Prostate gland (tissue), 2 donors: Measurements from ENCODE around the gene CHIT1.

Experiments
- CTCF ChIP-seq, 4 experiments: fragments of 200-600 bp in 2 of 4; fragments of 450-650 bp in 2 of 4; sonication (generic) in 2 of 4; IDR thresholded peaks; 1 replicate in 3 of 4; 2 replicates in 1 of 4; pipeline ENCODE4 v1.5.1; 2016 to 2019; ENCODE audit warnings: antibody characterized with exemption in 4 of 4, mild to moderate bottlenecking in 2 of 4, moderate library complexity in 2 of 4
- POLR2A ChIP-seq: fragments of 450-650 bp; IDR thresholded peaks from one replicate; pipeline ENCODE4 v1.6.1; 2016; ENCODE audit warnings: antibody characterized with exemption, mild to moderate bottlenecking

DNA sequence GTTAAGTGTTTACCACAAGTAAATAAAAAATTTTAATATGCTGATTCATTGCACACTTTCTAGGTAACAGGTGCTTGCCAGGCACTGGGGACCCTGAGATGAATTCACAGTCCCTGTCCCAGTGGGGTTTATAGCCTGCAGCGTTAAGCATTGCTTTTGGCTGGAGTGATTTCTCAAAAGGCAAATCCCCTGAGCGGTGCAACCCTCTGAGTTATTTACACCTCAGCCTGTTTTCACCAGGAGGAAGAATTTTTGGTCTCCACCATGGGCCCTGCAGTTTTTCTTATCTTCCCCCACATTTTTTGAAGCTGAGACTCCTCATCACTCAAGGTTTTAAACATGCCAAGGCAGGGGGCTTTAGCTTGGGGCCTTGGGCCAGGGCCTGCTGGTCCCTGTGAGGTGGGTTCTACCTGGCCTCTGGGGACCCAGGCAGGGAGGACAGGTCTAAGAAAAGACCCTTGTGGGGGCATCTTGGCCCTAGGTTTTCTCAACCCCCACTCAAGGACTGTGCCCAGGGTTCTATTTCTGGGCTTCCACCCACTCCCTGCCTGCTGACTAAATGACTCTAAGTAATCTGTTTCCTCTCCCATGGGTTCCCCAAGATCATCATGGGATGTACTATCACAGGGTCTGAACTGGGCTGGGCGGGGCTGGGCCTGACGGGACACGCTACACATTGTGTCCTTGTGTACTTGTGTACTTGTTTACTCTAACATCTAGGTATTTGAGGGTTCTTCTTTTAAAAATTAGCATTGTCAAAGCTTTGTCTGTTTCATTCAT lies 10.2 kb upstream of the CHIT1 start:
- no peak for TF ChIP-seq CTCF (IDR thresholded peaks at IDR 0.05)
- TF ChIP-seq POLR2A, result no peak
